K562 (cell line): ENCODE data around the gene CLSTN1. TPM values are rescaled to one million over a fixed set of nuclear protein-coding genes. Genes with fewer than 3 reads are reported as not detected.
A peak's percentile ranks its signal among the peaks of the same experiment; 100 is the strongest.

Source experiments
- ASH1L ChIP-seq: fragments of 450-650 bp; IDR thresholded peaks from 2 replicates; pipeline ENCODE4 v1.6.1; 2018; ENCODE audit warnings: borderline replicate concordance, mild to moderate bottlenecking, low read depth; ENCODE audit not compliant: partially characterized antibody
- CBFA2T2 ChIP-seq: fragments of 450-650 bp; conservative IDR thresholded peaks from 2 replicates; pipeline ENCODE4 v1.6.1; 2017; ENCODE audit warnings: mild to moderate bottlenecking
- CHD4 ChIP-seq: fragments of 200-600 bp; sonication (generic); IDR thresholded peaks from 3 replicates; pipeline ENCODE4 v1.6.1; 2012; ENCODE audit warnings: low read depth, mild to moderate bottlenecking, mixed read lengths, low read length, inconsistent platforms; ENCODE audit not compliant: insufficient read depth, insufficient replicate concordance, poor library complexity, severe bottlenecking
- COPS2 ChIP-seq: fragments of 450-650 bp; conservative IDR thresholded peaks from 2 replicates; pipeline ENCODE4 v1.6.1; 2016; ENCODE audit warnings: mild to moderate bottlenecking, moderate library complexity
- DNMT1 ChIP-seq: fragments of 450-650 bp; IDR thresholded peaks from 2 replicates; pipeline ENCODE4 v1.6.1; 2016; ENCODE audit warnings: antibody characterized with exemption, mild to moderate bottlenecking
- ELF1 ChIP-seq: fragments of 200-800 bp; sonication (Bioruptor generic); IDR thresholded peaks from 2 replicates; pipeline ENCODE4 v1.6.1; 2016; ENCODE audit warnings: missing genetic modification characterization, missing compliant biosample characterization
- FOS ChIP-seq: IDR thresholded peaks from 3 replicates; pipeline ENCODE4 v1.6.1; 2011; ENCODE audit not compliant: insufficient read length; ENCODE audit errors: extremely low read depth
- HIVEP1 ChIP-seq: fragments of 250-450 bp; sonication (Bioruptor Pico); IDR thresholded peaks from 2 replicates; pipeline ENCODE4 v1.4.0; 2020; ENCODE audit warnings: mild to moderate bottlenecking
- HOXB6 ChIP-seq: fragments of 250-450 bp; sonication (Bioruptor Pico); IDR thresholded peaks from 2 replicates; pipeline ENCODE4 v1.5.1; 2022; ENCODE audit warnings: mild to moderate bottlenecking, borderline replicate concordance
- IFI16 ChIP-seq: fragments of 250-450 bp; sonication (Bioruptor Pico); IDR thresholded peaks from 2 replicates; pipeline ENCODE4 v2.1.2; 2022; ENCODE audit warnings: mild to moderate bottlenecking, inconsistent platforms
- MEIS2 ChIP-seq: fragments of 450-650 bp; IDR thresholded peaks from 2 replicates; pipeline ENCODE4 v1.6.1; 2014; ENCODE audit warnings: mild to moderate bottlenecking; ENCODE audit not compliant: partially characterized antibody
- MTA2 ChIP-seq: fragments of 450-650 bp; IDR thresholded peaks from 2 replicates; pipeline ENCODE4 v1.6.1; 2016; ENCODE audit warnings: low read depth
- MYBL2 ChIP-seq, 2 experiments: fragments of 450-650 bp in 1 of 2; sonication (generic) in 1 of 2; formaldehyde crosslinking in 1 of 2; IDR thresholded peaks; 2 replicates each; pipeline versions ENCODE4 v1.6.1 to v1.8.1; 2017 to 2022; ENCODE audit warnings: borderline replicate concordance in 1 of 2, inconsistent platforms in 1 of 2, low read depth in 1 of 2, mild to moderate bottlenecking in 1 of 2, missing genetic modification reagents in 1 of 2, moderate library complexity in 1 of 2
- NFE2L1 ChIP-seq: fragments of 450-650 bp; IDR thresholded peaks from 2 replicates; pipeline ENCODE4 v1.6.1; 2016; ENCODE audit warnings: missing genetic modification characterization, low read depth, mild to moderate bottlenecking, missing compliant biosample characterization, moderate library complexity, borderline replicate concordance
- PURB ChIP-seq: sonication (generic); formaldehyde crosslinking; IDR thresholded peaks from 2 replicates; pipeline ENCODE4 v1.9.0; 2021; ENCODE audit warnings: low read depth, mild to moderate bottlenecking, missing genetic modification reagents
- RCOR1 ChIP-seq, 2 experiments: IDR thresholded peaks; 2 replicates each; pipeline ENCODE4 v1.6.1; 2012; ENCODE audit warnings: low read depth in 2 of 2, low read length in 2 of 2, borderline replicate concordance in 1 of 2, improper control_type of control experiment in 1 of 2
- TAL1 ChIP-seq: fragments of 450-650 bp; IDR thresholded peaks from 2 replicates; pipeline ENCODE4 v1.6.1; 2016; ENCODE audit warnings: mild to moderate bottlenecking
- TBL1XR1 ChIP-seq, 2 experiments: IDR thresholded peaks; 2 replicates each; pipeline ENCODE4 v1.6.1; 2012; ENCODE audit warnings: improper control_type of control experiment in 2 of 2, low read length in 2 of 2, mild to moderate bottlenecking in 1 of 2
- ZEB2 ChIP-seq: fragments of 450-650 bp; IDR thresholded peaks from 2 replicates; pipeline ENCODE4 v1.6.1; 2016
- ZNF354B ChIP-seq: fragments of 250-450 bp; sonication (Bioruptor Pico); IDR thresholded peaks from 2 replicates; pipeline ENCODE4 v1.4.0; 2020
- ZNF707 ChIP-seq: fragments of 250-450 bp; sonication (Bioruptor Pico); conservative IDR thresholded peaks from 2 replicates; pipeline ENCODE4 v1.8.0; 2022; ENCODE audit warnings: inconsistent platforms, mild to moderate bottlenecking, moderate library complexity
- polyA plus RNA-seq, 8 experiments: library from polyadenylated mRNA; depleted of rRNA in 4 of 8; stranded (reverse) in 5 of 8; unstranded in 3 of 8; fragments of >200 nt; fragmentation: Nextera tagmentation in 2 of 8; fragmentation: Illumina TruSeq in 1 of 8; extraction: Ambion mirVana in 2 of 8; extraction: Trizol in 1 of 8; gene quantifications; 2 replicates each; pipeline versions ENCODE4 v1.2.1 to v1.2.3, GENCODE V29; 2011 to 2014; ENCODE audit warnings: inconsistent platforms in 1 of 8, missing spikeins in 1 of 8
- total RNA-seq, 7 experiments: library from RNA; depleted of rRNA in 6 of 7; stranded (reverse); fragments of >200 nt in 6 of 7; fragmentation: Illumina TruSeq in 2 of 7; extraction: Trizol in 2 of 7; gene quantifications; 2 replicates each; pipeline versions ENCODE4 v1.2.1 to v1.2.3, GENCODE V29; 2011 to 2021; ENCODE audit warnings: low replicate concordance in 1 of 7
- TF ChIP-seq, protein P1 (sequence below), 2 experiments: IDR thresholded peaks; 2 replicates each; pipeline ENCODE4 v1.6.1; 2012; ENCODE audit warnings: improper control_type of control experiment in 2 of 2, low read depth in 2 of 2, low read length in 2 of 2, borderline replicate concordance in 1 of 2
- TF ChIP-seq, protein P2 (sequence below): IDR thresholded peaks from 2 replicates; pipeline ENCODE4 v1.6.1; 2016; ENCODE audit warnings: missing genetic modification characterization, missing compliant biosample characterization

Gene CLSTN1
- total and polyA plus RNA-seq, 9 of the 15 experiments (the other 6 are each of a cell fraction or from before 2014, with no cell fraction given) = 1.1 to 32.5 (median 13.3) TPM

DNA sequence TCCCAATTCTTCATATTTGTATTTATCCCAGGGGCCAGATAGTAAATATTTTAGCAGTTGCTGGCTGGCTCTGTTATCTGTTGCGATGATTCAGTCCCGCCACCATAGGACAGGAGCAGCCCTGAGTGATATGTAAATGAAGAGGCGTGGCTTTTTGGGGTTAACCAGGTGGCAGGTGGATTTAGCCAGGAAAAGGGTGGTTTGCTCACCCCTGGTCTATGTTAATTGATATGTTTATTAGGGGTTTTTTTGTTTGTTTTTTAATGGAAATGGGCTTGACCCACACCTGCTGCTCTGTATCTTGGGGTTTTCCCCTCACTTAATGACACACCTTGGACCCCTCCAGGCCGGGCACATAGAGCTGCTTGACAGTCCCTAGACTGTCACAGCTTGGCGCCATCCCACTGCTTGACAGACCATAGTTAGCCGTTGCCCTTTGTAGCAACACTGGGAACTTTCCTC is 109.5 kb downstream of the CLSTN1 start (continued):
- TF ChIP-seq, protein P1, sequence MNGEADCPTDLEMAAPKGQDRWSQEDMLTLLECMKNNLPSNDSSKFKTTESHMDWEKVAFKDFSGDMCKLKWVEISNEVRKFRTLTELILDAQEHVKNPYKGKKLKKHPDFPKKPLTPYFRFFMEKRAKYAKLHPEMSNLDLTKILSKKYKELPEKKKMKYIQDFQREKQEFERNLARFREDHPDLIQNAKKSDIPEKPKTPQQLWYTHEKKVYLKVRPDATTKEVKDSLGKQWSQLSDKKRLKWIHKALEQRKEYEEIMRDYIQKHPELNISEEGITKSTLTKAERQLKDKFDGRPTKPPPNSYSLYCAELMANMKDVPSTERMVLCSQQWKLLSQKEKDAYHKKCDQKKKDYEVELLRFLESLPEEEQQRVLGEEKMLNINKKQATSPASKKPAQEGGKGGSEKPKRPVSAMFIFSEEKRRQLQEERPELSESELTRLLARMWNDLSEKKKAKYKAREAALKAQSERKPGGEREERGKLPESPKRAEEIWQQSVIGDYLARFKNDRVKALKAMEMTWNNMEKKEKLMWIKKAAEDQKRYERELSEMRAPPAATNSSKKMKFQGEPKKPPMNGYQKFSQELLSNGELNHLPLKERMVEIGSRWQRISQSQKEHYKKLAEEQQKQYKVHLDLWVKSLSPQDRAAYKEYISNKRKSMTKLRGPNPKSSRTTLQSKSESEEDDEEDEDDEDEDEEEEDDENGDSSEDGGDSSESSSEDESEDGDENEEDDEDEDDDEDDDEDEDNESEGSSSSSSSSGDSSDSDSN (IDR thresholded peaks at IDR 0.05; ENCODE audit: borderline replicate concordance in 1 of 2, low read depth in 2 of 2, low read length in 2 of 2) = no peak
- TF ChIP-seq, protein P2, sequence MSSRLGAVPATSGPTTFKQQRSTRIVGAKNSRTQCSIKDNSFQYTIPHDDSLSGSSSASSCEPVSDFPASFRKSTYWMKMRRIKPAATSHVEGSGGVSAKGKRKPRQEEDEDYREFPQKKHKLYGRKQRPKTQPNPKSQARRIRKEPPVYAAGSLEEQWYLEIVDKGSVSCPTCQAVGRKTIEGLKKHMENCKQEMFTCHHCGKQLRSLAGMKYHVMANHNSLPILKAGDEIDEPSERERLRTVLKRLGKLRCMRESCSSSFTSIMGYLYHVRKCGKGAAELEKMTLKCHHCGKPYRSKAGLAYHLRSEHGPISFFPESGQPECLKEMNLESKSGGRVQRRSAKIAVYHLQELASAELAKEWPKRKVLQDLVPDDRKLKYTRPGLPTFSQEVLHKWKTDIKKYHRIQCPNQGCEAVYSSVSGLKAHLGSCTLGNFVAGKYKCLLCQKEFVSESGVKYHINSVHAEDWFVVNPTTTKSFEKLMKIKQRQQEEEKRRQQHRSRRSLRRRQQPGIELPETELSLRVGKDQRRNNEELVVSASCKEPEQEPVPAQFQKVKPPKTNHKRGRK (tag) = no peak
- TF ChIP-seq CBFA2T2 = 0 out of 2 replicates have a peak, but pooled peaks have one; percentile 14
- TF ChIP-seq ZNF354B (CRISPR knock-in tag) = no peak
- no peak for TF ChIP-seq IFI16 (CRISPR knock-in tag)
- peak; percentile 8 for TF ChIP-seq FOS
- peak in 1 of 2 experiments; percentile 50; a peak in 1 of 4 replicates for TF ChIP-seq RCOR1 (IDR thresholded peaks at IDR 0.05; ENCODE audit: borderline replicate concordance in 1 of 2, low read depth in 2 of 2, low read length in 2 of 2)
- TF ChIP-seq HIVEP1 (CRISPR knock-in tag) = no peak
- TF ChIP-seq TBL1XR1 (IDR thresholded peaks at IDR 0.05; ENCODE audit: low read length in 2 of 2) = 0 out of 4 replicates have a peak, but pooled peaks of 1 of the 2 experiments have one; percentile 9
- no peak for TF ChIP-seq PURB (CRISPR knock-in tag)
- no peak for TF ChIP-seq ZNF707
- TF ChIP-seq MYBL2 (IDR thresholded peaks at IDR 0.05; ENCODE audit: low read depth) = no peak
- TF ChIP-seq MYBL2 (CRISPR knock-in tag; IDR thresholded peaks at IDR 0.05; ENCODE audit: borderline replicate concordance) = no peak
- TF ChIP-seq COPS2 = no peak
- TF ChIP-seq ASH1L = no peak
- no peak for TF ChIP-seq MTA2
- peak; percentile 57; the same call in 1 of the 2 replicates for TF ChIP-seq ZEB2
- no peak for TF ChIP-seq DNMT1
- TF ChIP-seq CHD4 = no peak
- no peak for TF ChIP-seq HOXB6
- TF ChIP-seq NFE2L1 (tag) = no peak
- peak; percentile 10; the same call in 1 of the 2 replicates for TF ChIP-seq TAL1
- no peak for TF ChIP-seq ELF1
- TF ChIP-seq MEIS2 = peak; percentile 30
